ENCODE measurements around the gene PNLDC1. TPM values are rescaled to one million over a fixed set of nuclear protein-coding genes. Genes with fewer than 3 reads are reported as not detected.
A peak's percentile ranks its signal among the peaks of the same experiment; 100 is the strongest.

PNLDC1 gene
- total and polyA plus RNA-seq, 9 of the 15 experiments (the other 6 are each of a cell fraction or from before 2014, with no cell fraction given): 0.12 TPM; not detected in 8

- TF ChIP-seq ZNF609 (CRISPR knock-in tag; IDR thresholded peaks at IDR 0.05; ENCODE audit: borderline replicate concordance) (no peak), RBM25 (IDR thresholded peaks at IDR 0.05; ENCODE audit: low read depth, low read length, severe bottlenecking) (peak; percentile 91), RB1 (IDR thresholded peaks at IDR 0.05; ENCODE audit: low read depth) (0 out of 2 replicates have a peak, but pooled peaks have one; percentile 17), ZFP91 (CRISPR knock-in tag; IDR thresholded peaks at IDR 0.05) (no peak), SIX5 (IDR thresholded peaks at IDR 0.05; ENCODE audit: borderline replicate concordance in 1 of 2, insufficient read depth in 1 of 2, low read depth in 1 of 2, low read length in 2 of 2) (no peak), CCAR2 (IDR thresholded peaks at IDR 0.05; ENCODE audit: low read depth, low read length) (no peak), NFIC (IDR thresholded peaks at IDR 0.05) (no peak; the same call in 1 of the 2 replicates), ZNF436 (CRISPR knock-in tag; IDR thresholded peaks at IDR 0.05) (no peak; the same call in 1 of the 2 replicates), ESRRA (IDR thresholded peaks at IDR 0.05; ENCODE audit: borderline replicate concordance, low read depth) (no peak), STAT5A (IDR thresholded peaks at IDR 0.05; ENCODE audit: borderline replicate concordance, low read length) (no peak), POLR2B (IDR thresholded peaks at IDR 0.05; ENCODE audit: low read depth, partially characterized antibody) (peak; percentile 35), ZNF3 (CRISPR knock-in tag; IDR thresholded peaks at IDR 0.05) (no peak), CEBPB (tag; IDR thresholded peaks at IDR 0.05) (peak; percentile 98), RBM22 (IDR thresholded peaks at IDR 0.05; ENCODE audit: low read depth, low read length, poor library complexity, severe bottlenecking) (no peak), CREB1 (IDR thresholded peaks at IDR 0.05) (peak; percentile 67), CREB1 (CRISPR knock-in tag; IDR thresholded peaks at IDR 0.05) (peak; percentile 77)
- TF ChIP-seq, protein P1, sequence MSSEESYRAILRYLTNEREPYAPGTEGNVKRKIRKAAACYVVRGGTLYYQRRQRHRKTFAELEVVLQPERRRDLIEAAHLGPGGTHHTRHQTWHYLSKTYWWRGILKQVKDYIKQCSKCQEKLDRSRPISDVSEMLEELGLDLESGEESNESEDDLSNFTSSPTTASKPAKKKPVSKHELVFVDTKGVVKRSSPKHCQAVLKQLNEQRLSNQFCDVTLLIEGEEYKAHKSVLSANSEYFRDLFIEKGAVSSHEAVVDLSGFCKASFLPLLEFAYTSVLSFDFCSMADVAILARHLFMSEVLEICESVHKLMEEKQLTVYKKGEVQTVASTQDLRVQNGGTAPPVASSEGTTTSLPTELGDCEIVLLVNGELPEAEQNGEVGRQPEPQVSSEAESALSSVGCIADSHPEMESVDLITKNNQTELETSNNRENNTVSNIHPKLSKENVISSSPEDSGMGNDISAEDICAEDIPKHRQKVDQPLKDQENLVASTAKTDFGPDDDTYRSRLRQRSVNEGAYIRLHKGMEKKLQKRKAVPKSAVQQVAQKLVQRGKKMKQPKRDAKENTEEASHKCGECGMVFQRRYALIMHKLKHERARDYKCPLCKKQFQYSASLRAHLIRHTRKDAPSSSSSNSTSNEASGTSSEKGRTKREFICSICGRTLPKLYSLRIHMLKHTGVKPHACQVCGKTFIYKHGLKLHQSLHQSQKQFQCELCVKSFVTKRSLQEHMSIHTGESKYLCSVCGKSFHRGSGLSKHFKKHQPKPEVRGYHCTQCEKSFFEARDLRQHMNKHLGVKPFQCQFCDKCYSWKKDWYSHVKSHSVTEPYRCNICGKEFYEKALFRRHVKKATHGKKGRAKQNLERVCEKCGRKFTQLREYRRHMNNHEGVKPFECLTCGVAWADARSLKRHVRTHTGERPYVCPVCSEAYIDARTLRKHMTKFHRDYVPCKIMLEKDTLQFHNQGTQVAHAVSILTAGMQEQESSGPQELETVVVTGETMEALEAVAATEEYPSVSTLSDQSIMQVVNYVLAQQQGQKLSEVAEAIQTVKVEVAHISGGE (CRISPR knock-in tag; IDR thresholded peaks at IDR 0.05): peak in 1 of 3 experiments; percentile 16; a peak in 2 of 6 replicates
Observed at GRCh38 chr6:159790149-159790955, 9.7 kb upstream of the PNLDC1 start, which contains the start of gene MRPL18 (continued).
